ENCODE results near the gene CDKN1C.
A peak's percentile ranks its signal among the peaks of the same experiment; 100 is the strongest.

Gene CDKN1C

DNA sequence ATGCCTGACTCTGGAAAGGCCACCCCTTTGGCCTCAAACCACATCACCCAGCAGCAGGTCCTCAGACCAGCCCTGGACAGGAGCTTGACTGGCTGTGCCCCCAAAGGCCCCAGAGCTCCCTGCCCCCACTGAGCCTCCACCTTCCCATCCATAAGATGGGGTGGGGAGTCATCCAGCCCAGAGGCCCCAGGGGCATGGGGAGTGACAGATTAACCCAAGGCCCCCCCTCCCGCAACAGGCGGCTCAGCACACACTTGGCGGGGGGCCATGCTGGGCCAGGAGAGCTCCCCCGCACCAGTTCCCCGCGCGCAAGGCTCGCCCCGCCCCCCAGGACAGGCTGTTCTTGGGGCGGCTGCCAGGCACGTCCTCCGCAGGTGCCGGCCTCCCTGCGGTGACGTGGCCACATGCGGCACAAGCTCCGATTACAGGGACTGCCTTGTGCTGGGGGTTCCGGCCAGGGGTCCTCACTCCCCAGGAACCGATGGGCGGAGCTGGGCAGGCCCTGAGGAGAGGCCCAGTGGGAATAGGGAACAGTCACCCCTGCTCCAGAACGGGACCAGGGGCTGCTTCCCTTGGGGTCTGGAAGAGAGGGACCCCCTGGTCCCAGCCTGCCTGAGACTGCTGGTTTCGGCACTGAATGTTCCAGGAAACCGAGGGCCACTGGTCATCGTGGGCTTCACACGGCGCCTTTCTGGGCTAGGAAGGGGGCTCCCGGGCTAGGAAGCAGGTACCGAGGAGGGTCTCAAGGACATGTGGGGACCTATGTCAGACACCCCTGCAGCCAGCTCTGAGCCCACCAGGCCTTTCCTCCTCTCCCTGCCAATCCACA is 5.1 kb upstream of the CDKN1C start:
- no peak for FAIRE-seq
- DNase-seq (ENCODE audit: low spot score) = no peak

DNA sequence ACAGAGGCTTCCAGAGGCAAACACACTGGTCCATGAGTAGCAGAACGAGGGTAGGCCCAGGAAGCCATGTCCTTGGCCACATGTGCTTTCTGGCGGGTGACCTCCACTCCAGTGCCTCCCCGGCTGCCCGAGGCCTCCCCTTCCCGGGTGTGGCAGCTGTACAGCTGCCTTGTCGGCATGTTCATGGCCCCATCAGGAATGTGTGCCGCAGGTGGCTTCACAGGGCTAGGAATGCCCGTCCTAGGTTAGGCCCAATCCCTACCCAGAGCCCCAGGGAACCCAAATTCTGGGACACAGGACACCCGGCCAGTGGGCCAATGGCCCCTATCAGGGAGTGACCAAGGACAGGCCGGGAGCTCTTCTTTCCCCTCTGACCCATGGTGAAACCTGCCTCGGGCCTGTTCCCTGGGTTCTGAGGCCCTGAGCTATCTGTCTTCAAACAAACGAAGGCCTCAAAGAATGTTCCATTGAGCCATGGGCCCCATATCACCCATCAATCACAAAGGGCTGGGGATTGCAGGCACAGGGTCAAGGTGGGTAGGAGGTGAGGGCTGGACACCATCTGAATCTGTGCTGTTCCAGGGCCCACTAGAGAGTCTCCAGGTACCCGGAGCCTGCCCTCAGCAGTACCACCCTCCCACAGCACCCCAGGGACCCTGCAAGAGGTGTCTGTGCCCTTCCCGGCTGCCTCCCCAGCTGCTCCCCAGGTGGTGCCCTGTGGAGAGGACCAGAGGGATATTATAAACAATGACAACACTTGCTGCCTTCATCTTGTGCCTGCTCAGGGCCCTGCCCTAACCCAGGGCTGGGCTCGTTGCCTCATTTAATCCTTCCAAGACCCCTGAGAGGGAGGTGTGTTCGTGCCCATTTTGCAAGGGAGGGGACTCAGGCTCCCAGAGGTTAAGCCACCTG is 4.0 kb upstream of the CDKN1C start:
- FAIRE-seq (no peak), DNase-seq (ENCODE audit: low spot score) (no peak)

DNA sequence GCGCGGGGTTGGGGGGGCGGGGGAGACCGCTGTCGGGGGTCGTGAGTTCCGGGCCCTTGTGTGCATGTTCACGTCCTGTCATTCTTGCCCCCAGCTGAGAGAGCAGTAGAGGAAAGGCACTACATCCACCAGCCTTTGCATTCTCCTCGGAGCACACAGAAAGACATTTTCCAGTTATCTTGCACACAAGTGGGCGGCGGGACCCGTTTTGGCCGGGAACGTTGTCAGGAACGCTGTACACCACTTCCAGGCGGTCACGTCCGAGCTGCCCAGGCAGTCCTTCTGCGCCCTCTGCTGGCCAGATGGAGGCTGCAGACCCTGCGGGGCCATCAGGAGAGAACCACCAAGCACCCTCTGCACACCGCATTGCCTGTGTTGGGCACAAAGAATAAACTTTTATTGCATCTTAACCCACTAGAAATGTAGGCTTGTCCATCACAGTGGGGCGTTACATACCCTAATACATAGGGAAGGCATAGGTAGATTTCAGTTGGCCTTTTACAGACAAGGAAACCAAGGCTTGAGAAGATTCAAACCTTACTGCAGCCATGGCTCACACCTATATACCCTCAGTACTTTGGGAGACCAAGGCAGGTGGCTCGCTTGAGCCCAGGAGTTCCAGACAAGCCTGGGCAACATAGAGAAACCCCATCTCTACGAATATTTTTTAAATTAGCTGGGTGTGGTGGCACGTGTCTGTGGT is 2.8 kb upstream of the CDKN1C start:
- no peak for FAIRE-seq
- peak; percentile 51 for DNase-seq (ENCODE audit: low spot score)

DNA sequence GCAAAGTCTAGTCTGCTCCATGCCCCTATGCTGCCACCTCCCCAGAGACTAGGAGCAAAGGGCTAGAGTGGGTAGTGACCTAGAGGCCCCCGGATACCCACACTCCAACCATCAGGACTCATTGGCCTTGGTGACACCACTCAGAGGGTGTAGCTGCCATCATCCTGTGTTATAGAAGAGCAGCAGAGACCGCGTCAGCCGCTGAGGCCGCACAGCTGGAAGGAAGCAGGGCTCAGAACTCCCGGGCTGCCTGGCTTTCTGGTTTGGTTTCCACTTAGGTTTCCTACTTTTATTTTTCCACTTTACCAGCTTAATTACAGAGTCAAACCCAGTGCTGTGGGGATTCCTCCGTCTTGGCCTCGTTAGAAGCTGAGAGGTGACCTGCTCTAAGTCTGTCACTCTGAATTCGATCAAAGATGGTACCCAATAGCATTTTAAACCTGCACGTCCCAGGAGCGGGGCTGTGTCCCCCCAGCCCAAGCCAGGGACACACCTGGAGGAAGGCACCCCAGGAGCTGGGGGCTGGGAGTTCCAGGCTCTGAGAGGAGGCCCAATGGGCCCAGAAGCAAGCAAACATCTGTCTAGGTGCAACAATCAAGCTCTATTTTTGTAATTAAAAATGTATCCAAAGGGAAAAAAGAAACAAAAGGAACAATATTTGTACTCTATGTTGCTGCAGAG is 2.1 kb upstream of the CDKN1C start:
- DNase-seq (ENCODE audit: low spot score) (no peak), FAIRE-seq (no peak)

DNA sequence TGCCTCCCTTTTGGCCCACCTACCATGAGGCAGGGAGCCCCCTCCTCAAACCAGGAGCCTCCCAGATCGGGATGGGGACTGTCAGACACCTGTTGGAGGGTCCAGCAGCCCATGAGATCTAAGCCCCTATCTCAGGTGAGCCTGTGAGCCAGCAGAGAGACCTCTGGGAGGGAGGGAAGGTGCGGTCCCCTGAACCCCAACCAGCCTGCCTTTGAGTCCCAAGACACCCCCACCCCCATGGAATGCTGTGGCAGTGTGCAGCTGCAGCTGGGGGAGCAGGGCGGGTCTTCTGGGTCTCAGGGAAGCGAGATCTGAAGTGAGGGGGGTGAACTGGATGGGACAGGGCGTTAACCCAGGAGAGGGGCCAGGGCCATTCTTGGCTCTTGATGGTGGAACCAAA is 1.4 kb upstream of the CDKN1C start:
- DNase-seq (ENCODE audit: low spot score) (no peak), FAIRE-seq (no peak)

DNA sequence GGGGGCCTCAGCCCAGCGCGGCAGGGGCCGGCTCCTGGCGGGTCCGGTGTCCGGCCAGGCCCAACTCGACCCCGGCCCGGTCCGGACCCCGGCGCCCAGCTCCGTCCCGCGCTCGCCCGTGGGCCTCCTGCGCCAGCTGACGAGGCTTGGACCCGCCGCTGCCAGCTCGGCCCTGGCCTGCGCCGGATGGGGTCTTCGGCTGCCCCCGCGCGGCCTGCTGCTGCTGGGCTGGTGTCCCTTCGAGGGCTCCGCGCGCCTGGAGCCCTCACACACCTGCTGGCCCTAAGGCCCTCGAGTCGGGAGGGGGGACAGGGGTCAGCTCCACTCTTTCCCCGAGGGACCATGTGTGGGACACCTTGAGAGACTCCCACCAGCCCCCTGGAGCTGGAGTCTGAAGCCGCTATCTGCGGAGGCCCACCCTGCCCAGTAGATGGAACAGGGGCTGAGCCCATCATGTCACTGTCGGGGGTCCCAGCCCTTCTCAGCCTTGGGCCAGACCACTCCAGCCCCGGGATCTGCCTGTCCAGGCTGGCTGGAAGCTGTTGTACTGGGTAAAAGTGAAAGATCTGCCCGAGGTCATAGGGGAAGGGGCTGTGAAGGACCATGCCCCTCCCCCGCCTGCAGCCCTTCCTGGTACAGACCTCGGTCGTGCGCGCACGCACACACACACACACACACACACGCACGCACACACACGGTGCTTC is 768 bp upstream of the CDKN1C start:
- no peak for FAIRE-seq
- DNase-seq (ENCODE audit: low spot score) = no peak

DNA sequence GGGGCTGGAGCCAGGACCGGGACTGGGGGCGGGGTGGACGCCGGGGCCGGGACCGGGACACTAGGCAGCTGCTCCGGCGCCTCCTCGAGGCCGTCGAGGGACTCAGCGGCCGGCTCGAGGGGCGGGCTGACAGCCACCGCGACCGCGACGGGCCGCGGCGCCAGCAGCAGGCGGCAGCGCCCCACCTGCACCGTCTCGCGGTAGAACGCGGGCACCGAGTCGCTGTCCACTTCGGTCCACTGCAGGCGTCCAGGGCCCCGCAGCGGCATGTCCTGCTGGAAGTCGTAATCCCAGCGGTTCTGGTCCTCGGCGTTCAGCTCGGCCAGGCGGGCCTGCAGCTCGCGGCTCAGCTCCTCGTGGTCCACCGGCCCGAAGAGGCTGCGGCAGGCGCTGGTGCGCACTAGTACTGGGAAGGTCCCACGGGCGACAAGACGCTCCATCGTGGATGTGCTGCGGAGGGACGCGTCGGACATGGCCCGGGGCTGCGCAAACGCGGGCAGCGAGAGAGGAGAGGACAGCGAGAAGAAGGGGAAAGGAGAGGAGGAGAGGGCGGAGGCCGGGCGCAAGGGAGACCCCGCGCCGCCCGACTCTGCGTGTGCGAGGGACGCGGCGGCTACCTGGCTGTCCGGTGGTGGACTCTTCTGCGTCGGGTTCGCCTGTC is 428 bp downstream of the CDKN1C start:
- FAIRE-seq (no peak), DNase-seq (ENCODE audit: low spot score) (no peak)

DNA sequence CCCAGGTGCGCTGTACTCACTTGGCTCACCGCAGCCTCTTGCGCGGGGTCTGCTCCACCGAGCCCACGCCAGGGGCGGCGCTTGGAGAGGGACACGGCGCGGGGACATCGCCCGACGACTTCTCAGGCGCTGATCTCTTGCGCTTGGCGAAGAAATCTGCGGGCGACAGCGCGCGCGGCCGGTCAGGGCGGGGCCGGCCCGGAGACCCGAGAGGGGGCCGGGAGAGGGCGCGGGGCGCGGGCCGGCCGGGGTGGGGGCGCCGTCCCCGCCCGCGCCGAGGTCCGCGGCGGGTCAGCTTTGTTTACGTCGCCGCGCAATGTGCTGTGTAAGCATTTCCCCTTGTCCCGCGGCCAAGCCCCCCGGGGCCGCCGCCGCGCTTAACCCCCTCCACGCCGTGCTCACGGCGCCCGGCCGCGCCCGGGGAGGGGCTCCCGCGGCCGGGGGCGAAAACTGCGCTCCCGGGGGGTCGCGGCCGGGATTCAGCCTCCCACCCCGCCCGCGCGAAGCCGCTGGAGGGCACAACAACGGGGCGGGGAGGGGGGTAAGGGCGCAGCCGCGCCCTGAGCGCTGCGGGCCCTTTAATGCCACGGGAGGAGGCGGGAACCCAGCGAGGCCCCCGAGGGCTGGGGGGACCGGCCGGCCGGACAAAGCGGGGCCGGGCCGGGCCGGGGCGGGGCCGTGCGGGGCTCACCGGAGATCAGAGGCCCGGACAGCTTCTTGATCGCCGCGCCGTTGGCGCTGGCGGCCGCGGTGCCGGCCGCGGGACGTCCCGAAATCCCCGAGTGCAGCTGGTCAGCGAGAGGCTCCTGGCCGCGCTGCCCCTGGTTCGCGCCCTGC is 1.4 kb downstream of the CDKN1C start:
- DNase-seq (ENCODE audit: low spot score) (no peak), FAIRE-seq (no peak)

DNA sequence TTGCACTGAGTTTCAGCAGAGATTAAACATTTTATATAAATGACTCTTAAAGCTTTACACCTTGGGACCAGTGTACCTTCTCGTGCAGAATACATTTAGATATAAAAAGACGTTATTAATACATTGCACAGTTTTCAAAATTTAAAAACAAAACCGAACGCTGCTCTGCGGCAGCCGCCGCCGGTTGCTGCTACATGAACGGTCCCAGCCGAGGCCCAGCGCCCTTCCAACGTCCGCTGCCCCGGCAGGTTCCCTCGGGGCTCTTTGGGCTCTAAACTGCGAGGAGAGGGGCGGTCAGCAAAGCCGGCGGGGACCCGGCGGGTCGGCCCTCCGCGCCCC is 2.0 kb downstream of the CDKN1C start:
- DNase-seq (ENCODE audit: low spot score) (no peak), FAIRE-seq (no peak)

DNA sequence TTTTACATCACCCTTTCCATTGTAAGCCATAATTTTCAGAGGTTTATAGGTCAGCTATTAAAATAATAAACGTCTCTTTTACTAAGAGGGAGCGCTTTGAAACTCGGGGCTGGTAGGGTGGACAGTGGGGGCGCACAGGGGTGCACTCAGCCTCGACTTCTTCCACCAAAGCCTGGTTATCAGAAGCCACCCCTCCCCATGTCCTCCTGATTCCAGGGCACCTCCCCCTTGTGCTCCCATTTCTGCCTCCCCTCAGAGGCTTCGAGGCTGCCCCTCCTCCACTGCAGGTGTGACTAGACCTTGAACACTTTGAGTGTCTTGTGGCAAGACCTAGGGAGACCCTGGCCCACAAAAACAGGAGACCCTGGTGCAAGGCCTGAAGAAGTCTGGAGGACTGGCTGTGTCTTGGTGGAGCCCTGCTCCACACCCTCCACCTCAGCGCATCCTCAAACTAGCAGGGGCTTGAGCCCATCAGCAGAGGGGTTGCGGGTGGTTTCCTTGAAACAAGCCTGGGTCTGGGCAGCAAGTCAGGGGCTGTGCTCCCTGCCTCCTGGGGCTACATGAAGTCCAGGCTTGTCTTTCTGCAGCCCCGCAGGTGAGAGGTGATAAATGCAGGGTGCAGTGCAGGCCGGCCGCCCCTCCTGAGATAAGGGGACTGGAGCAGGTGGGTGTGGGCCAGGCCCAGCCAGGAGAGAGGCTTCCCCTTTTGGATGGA is 3.0 kb downstream of the CDKN1C start:
- no peak for FAIRE-seq

DNA sequence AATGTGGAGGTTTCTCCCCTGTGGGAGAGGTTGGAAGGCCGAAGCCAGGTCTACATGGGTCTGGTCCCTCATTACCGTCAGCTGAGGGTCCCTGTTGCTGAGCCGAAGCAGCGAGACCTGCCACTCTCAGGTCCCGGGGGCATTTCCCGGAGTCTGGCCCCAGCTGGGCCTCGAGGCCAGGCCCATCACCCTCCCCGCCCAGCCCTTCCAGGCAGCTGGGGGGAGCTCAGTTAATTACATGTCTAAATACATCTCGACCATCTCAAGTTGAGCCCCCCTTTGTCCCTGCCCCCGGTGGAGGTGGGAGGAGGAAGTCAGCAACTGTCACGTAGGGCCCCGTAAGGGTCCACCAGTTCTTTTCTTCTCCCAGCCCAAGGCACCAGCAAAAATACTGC is 3.6 kb downstream of the CDKN1C start:
- DNase-seq (ENCODE audit: low spot score) (no peak), FAIRE-seq (no peak)

More for the DNA sequence above, 3.0 kb downstream of the CDKN1C start:
- no peak for DNase-seq (ENCODE audit: low spot score)

DNA sequence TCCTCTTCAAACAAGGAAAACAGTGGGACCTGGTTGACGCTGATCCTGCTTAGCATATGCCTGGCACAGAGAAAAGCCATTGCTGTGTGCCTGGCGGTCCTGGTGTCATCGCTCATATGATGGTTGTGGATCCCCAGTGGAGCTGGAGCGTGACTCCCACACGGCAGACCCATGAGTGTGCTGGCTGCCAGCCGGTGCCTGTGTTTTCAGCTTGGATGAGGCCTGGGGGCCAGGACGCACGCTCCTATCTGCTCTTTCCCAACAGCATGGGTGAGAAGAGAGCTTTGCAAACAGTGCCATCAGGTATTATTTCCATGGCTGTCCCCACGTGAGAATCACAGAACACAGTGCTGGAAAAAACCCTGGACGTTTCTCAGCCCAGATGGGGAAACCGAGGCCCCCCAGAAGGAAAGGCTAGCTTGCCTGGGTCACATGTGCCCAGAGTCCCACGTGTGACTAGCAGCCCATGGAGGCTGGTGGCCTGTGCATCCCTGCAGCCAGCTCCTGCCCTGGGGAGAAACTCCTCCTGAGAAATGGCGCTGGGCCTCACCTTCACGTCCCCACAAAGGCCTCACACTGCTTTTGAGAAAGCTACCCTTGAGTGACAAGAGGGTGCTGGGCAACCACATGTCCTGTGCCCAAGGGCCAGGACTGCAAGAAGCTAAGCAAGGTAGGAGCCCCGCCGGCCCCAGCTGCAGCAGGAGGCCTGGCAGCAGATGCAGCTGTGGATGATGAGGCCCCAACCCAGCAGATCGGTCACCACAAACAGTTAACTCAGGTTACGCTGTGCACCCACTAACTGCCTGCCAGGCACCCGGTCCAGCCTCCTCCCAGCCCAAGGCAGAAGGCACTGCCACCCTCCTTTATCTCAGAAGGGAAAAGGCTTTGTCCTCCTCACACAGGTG is 4.2 kb downstream of the CDKN1C start:
- DNase-seq (ENCODE audit: low spot score) (no peak), FAIRE-seq (no peak)

DNA sequence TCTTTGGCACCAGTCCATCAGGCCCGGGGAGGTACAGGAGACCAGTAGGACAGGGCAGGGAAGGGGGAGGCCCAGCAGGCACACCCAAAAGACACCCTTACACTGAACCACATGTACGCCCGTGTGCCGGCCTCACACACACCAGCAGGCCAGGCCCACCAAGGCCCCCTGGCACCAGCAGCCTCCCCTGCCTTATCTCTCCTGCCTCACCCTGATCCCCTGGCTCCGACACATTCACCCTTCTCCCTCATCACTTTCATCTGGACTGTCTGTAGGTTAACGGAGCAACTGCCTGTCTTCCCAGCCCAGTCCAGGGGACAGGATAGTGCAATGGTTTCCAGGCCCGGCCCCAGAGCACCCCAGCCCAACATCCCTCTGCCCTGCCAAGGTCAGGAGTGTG is 4.9 kb downstream of the CDKN1C start:
- DNase-seq (ENCODE audit: low spot score) = no peak
- FAIRE-seq = no peak

DNA sequence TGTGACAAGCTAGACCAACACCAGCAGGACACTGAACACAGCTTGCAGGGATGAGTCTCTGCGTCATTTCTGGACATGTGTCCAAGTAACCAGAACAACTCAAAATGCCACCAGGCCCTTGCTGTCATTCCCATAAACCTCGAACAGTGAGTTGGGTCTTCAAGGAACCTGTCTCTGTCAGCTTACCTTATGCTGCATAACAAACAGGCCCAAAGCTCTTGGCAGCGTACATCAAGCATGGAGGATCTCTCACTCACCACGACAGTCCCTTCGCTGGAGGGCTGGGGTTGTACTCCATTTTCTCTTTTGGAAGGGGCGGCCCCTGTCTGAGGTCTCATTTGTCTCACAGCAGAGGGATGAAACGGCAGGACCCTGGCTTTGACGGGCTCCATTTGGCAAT is 6.8 kb downstream of the CDKN1C start:
- no peak for FAIRE-seq
- no peak for DNase-seq (ENCODE audit: low spot score)

DNA sequence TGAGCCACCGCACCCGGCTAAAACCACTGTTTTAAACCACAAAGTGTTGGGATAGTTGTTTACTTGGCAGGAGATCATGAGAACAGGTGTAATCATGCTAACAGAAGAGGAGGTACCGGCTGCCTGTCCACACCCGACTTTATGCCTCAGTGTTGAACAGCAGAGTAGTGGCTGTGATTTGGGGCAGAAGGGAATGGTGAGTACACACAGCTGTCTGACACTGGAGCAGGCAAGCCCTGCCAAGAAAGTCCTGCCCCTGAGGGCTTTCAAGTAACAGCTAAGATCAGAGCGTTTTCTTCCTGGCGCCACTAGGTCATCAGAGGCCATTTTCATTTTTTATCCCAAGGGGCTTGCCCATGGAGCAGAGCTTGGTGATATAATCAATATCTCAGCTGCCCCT is 8.1 kb downstream of the CDKN1C start:
- DNase-seq (ENCODE audit: low spot score) = no peak
- no peak for FAIRE-seq

DNA sequence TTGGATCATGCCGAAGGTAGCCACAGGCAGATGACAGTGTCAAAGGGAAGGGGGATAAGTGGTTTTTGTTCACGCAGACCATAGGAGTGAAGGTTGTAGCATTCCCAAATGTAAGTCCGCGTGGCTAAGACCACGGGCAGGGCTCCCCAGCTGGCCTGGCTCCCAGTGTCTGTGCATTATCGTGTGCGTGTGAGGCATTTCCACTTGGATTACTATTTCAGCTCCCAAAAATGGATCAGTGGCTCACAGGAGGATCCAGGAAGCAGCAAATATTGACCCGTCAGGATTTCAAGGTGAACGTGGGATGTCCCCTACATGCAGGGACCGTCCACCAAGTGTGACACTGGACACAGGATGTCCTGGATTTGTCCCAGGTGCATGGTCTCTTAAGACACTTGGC is 10.6 kb downstream of the CDKN1C start:
- DNase-seq (ENCODE audit: low spot score) (no peak), FAIRE-seq (no peak)

DNA sequence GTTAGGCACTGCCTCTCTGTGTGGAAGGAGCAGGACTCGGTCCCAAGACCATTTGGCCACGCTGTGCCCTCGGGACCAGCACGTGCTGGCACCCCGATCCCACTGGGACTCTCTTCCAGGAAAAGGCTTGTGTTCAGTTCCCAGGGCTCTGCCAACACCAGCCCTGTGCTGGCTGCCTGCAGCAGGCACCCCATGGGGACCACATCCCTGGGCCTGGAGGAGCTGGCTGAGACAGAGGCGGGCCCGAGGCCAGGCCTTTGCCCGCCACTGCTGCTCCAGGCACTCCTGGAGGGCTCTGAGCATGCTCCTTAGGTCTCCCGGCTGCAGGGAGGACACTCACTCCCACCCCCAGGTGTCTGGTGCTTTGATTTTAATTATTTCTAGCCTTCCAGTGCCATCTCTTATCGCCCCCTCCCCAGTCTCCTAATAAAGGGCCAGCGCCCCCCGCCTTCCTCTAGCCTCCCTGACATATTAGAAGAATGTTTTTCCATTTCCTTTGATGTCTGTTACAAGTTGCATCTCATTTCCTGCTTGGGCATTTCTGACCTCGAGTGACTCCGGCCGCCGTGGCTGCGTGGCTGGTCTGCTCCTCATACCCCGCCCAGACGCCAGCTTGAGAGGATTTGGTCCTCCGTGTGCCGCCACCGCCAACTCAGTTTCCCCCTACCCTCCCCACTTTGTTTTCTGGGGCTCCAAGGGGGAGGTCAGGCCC is 14.4 kb downstream of the CDKN1C start:
- DNase-seq (ENCODE audit: low spot score) (no peak), FAIRE-seq (no peak)
